HG03039 (cell line): ENCODE results near the gene CD81.

ENCODE experiments used
- ATAC-seq: cut with Tn5 transposase; IDR thresholded peaks from one replicate; pipeline ENCODE4 v1.9.1; 2021; ENCODE audit warnings: mild to moderate bottlenecking, moderate library complexity; ENCODE audit not compliant: unreplicated experiment

Gene CD81

GRCh38 chr11:2433106-2433925, 56.2 kb downstream of the CD81 start:
- no peak for ATAC-seq

GRCh38 chr11:2434008-2434407, 56.9 kb downstream of the CD81 start:
- no peak for ATAC-seq

GRCh38 chr11:2434506-2435255, 57.6 kb downstream of the CD81 start:
- ATAC-seq, result no peak

DNA sequence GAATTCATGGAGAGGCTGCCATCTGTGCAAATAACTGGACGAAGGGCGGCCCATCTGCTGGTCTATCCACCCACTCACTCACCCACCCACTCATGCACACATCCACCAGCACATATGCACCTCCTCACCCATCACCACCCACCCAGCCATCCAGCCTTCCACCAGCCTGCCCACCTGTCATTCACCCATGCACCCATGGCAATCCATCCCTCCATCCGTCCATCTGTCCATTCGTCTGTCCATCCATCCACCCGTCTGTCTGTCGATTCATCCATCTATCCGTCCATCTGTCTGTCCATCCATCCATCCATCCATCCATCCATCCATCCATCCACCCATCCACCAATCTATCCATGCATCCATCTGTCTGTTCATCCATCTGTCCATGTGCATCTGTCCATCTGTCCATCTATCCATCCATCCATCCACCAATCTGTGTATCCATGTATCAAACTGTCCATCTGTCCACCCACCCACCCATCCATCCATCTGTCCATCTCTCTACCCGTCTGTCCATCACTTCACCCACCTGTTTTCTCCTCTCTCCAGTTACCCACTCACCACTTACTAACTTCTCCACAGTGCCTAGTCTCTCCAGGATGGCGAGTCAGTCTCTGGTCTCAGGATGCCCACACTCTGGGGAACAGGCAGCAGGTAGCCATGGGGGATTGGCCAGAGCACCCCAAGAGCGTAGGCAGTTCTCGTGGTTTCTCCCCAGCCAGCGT, 58.3 kb downstream of the CD81 start:
- no peak for ATAC-seq

GRCh38 chr11:2436013-2436520, 59.0 kb downstream of the CD81 start:
- no peak for ATAC-seq

- ATAC-seq, result no peak
Measured at GRCh38 chr11:2436521-2437031, 59.5 kb downstream of the CD81 start.

- ATAC-seq, result no peak
Measured at GRCh38 chr11:2437516-2437915, 60.4 kb downstream of the CD81 start.

GRCh38 chr11:2439820-2440219, 62.7 kb downstream of the CD81 start:
- no peak for ATAC-seq

GRCh38 chr11:2440646-2441045, 63.5 kb downstream of the CD81 start:
- no peak for ATAC-seq

DNA sequence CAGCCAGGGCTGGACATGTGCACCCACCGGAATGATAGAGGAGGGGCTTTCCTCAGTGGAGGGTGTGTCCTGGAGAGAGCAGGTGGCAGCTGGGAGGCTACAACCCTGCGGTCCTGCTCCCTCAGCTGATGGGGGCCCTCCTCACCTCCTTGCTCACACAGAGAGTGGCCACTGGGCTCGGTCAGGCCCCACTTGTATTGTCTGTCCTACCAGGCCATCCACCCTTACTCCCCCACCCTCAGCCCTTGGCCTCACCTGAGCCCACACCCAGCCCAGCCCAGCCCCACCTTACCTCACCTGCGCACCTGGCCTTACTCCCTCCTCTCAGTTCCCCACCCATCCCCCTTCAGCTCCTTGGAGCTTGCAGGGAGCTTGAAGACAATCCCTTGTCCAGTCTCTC, 64.1 kb downstream of the CD81 start:
- ATAC-seq, result no peak

GRCh38 chr11:2442589-2442988, 65.5 kb downstream of the CD81 start:
- no peak for ATAC-seq

GRCh38 chr11:2443406-2443805, 66.3 kb downstream of the CD81 start:
- no peak for ATAC-seq

DNA sequence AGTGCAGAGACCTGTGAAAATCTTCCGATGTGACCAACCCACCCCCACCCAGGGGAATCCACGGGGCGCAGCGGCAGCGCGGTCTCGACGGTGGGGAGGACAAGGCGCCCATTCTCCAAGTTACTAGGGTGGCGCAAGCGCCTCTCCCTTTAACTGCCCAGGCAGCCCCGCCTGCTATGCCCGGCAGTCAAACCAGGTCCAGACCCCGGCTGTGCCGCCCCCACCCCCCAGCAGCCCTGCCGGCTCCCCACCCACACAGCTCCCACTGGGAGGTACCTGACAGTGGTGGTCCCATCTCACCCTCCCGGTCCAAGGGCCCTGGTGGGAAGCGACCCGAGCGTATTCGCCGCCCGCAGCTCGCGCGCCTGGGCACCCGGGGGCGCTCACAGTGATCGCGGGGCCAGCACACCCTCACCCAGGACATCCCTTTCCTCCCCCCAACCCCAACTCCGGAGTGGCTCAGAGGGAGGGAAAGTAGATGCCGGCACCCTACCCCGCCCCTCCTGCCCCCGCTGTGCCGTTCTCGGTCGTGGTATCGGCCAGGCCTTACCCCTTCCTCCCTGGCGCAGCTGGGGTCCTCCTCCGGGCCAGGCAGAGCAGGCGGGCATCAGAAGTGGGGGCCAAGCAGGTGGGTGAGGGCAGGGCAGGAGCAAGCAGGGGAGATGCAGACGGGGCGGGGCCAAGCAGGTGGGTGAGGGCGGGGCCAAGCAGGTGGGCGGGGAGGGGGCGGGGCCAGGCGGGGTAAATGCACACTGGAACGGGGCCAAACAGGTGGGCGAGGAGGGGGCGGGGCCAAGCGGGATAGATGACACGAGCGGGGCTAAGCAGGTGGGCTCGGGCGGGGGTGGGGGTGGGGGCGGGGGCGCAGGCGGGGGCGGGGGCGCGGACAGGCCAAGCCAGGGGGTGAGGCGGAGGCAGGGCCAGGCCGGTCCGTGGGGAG, 67.0 kb downstream of the CD81 start, which contains the start of gene TRPM5:
TRPM5 (minus strand) TSS at position 634 of the 940 bp plus-strand sequence. CDS start 21,478 bp downstream, outside the sequence.
- ATAC-seq, result no peak

GRCh38 chr11:2444821-2445745, 68.0 kb downstream of the CD81 start, which contains the start of gene KCNQ1:
TSS of gene KCNQ1 (plus strand) at chr11:2445008. CDS start at chr11:2445099, 91 bp downstream.
- no peak for ATAC-seq

- no peak for ATAC-seq
Measured at GRCh38 chr11:2445746-2446551, 68.8 kb downstream of the CD81 start.

DNA sequence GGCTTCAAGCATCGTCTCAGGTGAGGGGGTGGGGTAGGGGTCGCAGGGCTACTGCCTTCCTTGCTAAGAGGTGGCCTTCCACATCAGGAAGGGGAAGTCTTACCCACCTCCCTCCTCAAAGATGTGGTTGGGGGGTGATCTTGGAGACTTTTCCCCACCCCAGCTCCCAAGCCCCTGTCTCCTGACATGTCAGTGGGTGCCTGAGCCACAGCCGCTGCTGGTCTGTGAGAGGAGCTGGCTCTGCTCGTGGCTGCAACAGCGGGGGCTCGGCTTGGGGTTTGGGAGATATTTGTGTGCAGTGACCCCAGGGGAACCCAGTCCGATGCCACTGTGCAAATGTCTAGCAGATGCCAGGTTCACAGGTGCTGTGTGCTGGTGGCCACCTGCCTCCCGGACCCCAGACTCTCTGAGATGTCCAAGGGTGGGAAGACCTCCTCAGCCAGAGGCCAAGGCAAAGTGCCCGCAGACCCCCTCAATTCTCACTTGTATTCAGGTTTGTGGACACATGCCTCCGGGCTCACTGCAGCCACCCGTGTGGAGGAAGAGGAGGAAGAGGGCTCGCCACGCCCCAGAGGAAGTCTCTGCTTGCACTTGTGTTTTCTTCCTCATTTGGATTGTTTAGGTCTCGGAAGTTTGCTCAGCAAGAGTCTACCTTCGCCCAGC, 69.6 kb downstream of the CD81 start:
- no peak for ATAC-seq
